GM18951 (cell line): Measurements from ENCODE around the gene ARHGEF17.

ENCODE experiments used
- POLR2A ChIP-seq: IDR thresholded peaks from 4 replicates; pipeline ENCODE4 v1.6.1; 2011; ENCODE audit warnings: mild to moderate bottlenecking; ENCODE audit not compliant: insufficient read length, insufficient read depth; ENCODE audit errors: extremely low read depth
- in situ Hi-C: fragments of 300-500 bp; cut with MboI; formaldehyde crosslinking; loops from one replicate; pipeline ENCODE4 v1.12.0; 2022; ENCODE audit warnings: low sequenced_read_pairs, mixed read lengths, inconsistent platforms; ENCODE audit not compliant: unreplicated experiment

The ARHGEF17 gene

DNA sequence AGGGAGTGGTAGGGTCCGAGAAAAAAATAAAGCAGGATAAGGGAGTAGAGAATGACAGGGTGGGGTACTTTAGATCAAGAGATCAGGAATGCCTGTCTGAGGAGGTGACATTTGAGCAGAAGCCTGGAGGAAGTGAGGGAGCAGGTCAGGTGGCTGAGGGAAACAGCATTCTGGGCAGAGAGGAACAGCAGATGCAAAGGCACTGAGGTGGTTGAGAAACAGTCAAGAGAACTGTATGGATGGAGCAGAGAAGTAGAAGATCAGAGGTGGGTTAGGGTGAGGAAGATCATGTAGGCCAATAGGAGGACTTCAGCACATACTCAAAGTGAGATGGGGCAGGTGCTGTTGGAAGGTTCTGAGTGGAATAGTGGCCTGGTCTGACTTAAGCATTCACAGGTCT lies 8.3 kb downstream of the ARHGEF17 start:
- in situ Hi-C loops = no loop called here
- TF ChIP-seq POLR2A = no peak

DNA sequence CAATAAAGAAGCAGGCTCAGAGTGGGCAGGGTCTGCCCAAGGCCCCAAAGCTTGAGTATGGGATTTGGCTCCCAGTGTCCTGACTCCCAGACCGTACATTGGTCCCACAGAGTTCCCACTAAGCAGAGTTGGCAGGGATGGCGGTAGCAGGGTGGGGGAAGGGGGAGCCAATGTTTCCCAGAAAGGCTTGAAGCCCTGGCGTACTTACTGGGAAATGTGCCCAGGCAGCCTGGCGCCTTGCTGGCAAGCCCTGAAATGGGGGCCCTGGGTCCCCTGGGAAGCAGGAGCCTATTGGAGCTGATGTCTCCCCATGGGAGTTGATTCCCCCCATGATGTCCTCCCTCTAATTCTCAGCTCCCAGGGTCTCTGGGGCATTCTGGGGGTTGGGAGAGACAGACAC lies 9.3 kb downstream of the ARHGEF17 start:
- TF ChIP-seq POLR2A = no peak
- in situ Hi-C loops = no loop called here

DNA sequence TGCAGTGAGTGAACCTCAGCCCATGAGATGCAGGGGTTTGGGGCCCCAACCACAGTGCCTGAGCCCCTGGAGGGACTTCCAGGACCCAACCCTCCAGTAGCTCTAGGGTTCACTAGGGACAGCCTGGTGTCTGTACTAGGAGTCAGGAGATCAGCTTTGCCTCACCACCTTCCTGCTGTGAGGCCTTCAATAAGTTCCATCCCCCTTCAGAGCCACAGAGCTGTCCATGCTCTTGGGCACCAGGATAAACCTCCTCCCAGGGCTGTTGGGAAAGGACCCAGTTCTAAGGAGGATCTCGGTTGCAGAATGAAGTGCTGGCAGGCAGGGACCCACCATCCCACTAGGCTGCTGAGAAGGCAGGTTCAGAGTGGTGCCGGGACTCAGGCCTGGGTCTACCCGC lies 9.7 kb downstream of the ARHGEF17 start:
- no peak for TF ChIP-seq POLR2A
- in situ Hi-C loops = no loop called here

DNA sequence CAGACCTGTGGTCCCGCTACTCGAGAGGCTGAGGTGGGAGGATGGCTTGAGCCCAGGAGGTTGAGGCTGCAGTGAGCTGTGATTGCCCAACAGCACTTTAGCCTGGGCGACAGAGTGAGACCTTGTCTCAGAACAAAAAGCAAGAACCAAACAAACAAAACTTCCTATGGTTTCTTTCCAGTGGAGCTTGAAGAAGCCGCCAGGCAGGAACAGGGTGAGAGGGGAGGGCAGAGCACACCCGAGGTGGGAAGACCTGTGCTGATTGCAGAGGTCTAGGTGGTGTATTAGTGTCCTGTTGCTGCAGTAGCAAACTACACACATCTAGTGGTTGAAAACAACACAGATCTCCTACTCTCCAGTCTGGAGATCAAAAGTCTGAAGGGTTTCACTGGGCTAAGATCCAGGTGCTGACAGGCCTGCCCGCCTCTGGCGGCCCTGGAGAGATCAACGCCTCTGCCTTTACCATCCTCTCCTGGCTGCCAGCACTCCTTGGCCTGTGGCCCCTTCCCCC lies 10.5 kb downstream of the ARHGEF17 start:
- in situ Hi-C loops = no loop called here
- no peak for TF ChIP-seq POLR2A

DNA sequence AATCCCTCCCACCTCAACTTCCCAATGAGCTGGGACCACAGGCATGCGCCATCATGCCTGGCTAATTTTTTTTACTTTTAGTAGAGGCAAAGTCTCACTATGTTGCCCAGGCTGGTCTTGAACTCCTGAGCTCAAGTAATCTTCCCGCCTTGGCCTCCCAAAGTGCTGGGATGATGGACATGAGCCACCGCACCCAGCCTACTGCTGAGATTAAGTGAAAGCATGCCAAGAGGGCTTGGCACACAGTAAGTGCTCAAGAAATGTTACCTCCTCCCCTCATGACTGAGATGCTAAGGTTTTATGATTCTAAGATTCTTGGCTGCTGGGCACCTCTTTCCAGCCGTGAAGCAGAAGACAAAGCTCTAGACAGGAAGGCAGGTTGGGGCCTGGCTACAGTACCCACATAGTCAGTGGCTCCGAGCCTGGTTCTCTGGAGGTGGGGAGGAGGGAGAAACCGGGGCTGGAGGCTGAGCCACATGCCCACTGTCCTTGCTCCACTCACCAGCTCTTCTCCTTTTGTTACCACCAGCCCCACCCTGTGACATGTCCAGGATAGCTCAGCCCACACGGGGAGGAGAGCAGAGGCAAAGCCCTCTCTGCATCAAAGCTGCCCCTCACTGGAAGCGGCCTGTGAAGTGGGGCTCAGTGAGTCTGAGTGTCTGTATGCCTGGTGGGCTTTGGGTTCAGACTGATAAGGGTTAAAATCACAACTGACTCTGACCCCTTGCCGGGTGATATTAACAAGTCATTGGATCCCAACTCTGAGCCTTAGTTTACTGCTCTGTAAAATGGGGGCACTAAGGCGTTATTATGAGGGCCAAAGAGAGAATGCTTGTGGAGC lies 12.9 kb downstream of the ARHGEF17 start:
- no peak for TF ChIP-seq POLR2A
- in situ Hi-C loops = no loop called here

DNA sequence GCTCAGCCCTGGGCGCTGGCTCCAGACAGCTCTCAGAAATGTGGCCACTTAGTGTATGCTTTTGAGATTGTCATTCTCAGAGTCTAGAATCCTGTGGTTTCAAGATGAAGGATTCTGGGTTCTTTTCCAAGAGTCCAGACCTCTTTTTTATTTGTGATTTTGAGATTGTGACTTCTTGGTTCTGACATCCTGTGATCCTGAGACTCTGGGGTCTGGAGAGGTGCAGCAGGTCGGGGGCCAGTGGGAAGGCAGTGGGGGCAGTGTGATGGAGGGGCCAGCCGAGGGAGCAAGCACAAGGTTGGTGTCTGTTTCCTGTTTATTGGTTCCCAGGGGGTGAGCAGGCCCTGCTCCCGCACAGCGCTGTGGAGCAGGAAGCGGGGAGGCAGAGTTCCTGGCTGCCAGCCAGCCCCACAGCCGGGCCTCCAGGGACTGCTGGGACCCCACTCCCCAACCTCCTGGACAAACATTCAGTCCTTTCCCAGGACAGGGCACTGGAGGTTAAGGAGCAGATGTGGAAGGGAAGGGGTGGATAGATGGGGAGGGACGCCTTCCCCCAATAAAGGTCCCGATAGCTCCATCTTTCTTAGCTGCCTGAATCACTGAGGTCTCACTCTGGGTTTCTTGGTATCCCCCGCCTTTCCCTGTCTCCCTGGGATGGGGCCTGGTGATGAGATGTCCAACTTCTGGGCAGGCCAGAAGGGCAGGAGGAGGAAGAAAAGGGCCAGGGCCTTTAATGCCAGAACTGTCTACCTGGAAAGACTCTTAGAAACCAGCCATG lies 13.7 kb downstream of the ARHGEF17 start:
- in situ Hi-C loops = no loop called here
- no peak for TF ChIP-seq POLR2A

DNA sequence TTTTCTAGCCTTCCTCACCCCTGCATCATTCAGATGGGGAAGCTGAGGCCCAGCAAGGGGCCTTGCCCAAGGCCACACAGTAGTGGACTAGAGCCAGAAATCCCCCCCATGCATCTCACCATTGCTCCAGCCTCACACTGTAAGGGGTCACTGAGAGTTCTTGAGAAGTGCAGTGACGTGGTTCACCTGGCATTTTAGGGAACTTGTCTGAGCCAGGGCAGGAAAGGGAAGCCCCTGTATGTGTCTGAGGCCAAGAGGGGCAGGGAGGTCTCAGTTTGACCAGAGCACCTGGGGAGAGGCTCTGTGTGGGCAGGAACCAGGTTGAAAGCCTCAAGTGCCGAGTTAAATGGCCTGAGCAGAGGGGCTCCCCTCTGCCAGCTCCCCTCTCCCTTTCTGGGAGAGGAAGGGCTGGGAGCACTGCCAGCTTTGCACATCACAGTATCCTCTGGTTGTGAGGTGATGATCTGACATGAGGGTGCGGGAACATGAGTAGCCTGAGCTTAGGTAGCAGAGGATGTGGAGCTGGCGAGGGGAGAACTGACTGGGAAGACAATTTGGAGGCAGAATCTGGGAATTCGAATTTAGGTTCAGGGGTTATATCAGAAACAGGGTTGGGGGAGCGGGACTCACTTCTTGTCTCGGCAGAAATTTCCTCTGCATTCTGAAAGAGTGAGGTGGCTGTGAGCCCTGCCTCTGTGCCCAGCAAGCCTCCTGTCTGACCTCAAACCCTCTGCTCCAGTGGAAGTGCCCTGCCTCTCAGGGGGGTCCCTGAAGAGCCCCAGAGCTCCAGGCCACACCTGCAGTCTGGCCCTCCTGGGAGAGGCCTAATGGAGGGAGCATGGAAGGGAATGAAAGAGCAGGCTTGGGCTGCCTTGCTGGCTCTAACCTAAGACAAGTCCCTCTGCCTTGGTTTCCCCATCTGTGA lies 14.6 kb downstream of the ARHGEF17 start:
- TF ChIP-seq POLR2A = no peak
- in situ Hi-C loops = no loop called here

DNA sequence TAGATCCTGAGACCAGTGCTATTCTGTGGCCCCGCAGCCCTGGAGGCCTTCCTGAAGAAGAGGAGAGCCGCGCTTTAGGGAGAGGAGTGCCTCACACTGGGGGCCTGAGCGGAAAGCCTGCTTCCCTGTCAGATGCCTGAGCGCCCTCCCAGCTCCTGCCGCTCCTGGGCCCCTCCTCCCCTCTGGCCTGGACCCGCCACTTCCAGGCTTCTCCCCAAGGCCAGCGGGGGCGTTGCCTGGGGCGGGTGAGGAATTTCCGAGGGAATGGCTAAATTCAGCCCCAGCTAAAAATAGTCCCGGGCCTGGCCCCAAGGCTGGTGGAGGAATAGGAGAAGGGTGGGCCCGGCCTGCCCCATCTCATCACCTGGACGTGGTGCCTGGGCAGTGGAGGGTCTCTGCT lies 15.4 kb downstream of the ARHGEF17 start:
- no peak for TF ChIP-seq POLR2A
- in situ Hi-C loops = no loop called here

DNA sequence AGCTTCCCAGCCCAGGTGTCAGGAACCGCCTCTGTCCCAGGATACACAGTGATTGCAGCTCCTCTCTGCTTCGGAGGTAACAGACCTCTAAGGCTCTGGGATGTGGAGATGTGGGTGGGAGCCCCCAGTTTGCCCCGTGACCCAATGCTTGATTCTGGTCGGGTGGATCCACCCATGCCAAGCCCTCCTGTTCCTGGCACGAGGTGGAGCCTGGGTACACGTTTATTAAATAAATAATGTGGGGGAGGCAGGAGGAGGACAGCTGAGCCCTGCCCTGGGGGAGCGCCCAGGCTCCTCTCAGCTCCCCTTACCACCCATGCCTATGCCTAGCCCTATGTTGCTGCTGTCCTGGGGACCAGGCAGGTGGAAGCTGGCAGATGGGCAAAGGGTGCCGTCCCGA lies 16.0 kb downstream of the ARHGEF17 start:
- in situ Hi-C loops = no loop called here
- TF ChIP-seq POLR2A = no peak

DNA sequence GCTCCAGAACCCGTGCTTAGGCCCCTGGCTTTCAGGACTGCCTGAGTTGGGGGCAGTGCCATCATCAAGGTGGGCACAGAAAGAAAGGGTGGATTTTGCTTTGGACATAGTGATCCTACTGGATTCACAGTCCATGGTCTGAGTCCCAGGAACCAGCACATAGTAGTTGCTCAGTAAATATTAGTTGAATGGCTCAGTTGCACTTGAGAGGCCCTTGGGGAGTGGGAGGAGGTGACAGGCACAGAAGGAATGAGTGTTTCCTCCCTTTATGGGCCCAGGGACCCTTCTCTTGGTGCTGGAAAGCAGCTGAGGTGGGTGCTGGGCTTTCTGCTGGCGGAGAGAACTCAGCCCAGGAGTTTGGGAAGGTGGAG lies 16.6 kb downstream of the ARHGEF17 start:
- TF ChIP-seq POLR2A = no peak

DNA sequence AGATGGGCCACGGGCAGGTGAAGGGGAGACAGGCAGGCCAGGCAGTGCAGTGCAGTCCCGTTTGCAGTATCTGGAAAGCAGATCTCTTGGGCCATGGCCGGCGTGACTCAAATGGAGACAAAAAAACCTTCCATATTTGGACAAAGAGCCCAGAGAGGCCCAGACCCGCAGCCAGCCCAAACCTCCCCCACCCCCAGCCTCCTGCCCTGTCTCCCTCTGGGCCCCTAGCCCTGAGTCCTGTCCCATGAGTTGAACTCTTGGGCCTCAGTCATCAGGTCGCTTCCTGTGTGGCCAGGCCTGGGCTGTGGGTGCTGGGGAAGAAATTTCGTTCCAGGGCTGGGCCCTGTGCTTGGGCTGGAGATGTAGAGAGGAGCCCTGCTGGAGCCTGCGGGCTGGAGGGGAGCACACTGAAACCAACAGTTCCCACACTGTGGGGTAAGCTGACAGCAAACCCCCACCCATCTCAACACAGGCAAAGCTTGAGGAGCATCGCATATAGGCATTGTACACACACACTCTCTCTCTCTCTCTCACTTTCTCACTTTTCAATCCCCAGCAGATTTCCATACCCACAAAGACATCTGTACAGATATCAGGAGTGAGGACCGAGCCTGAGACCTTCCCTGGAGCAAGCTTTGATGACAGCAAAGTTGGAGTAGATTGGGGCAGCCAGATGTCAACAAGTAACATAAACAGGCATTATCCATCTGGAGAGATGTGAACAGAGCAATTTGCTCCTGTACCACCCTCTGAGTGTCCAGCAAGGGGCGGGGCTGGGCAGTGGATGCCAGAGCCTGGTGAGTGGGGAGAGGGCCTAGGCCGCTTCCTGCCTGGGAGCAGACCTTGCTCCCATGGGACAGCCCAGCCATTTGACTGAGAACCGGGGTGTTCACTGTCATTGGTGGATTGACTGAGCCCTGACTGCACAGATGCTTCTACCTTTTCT lies 17.2 kb downstream of the ARHGEF17 start:
- peak; percentile 54 for TF ChIP-seq POLR2A
- in situ Hi-C loops = loop anchor here (5.0 kb wide), 1 partner anchor 33 kb away; no protein-coding TSS in a partner anchor

More for the DNA sequence above, 16.6 kb downstream of the ARHGEF17 start:
- in situ Hi-C loops = loop anchor here (5.0 kb wide), 1 partner anchor 32 kb away; no protein-coding TSS in a partner anchor
